Gastroesophageal sphincter (tissue), 4 donors: ENCODE data around the gene MTX1. TPM values are rescaled to one million over a fixed set of nuclear protein-coding genes. Genes with fewer than 3 reads are reported as not detected.

Experiments used
- ATAC-seq: fragments of 150-250 bp; one replicate; pipeline ENCODE4 v1.9.1; 2016; ENCODE audit warnings: mild to moderate bottlenecking, moderate library complexity
- H3K27ac ChIP-seq, 4 donors: fragments of 200-600 bp; sonication (generic) in 3 of 4; 1 replicate in 3 of 4; 2 replicates in 1 of 4; pipeline ENCODE4 v1.5.1; 2016 to 2019
- H3K27me3 ChIP-seq: fragments of 200-600 bp; sonication (generic); one replicate; pipeline ENCODE4 v1.5.1; 2019
- H3K36me3 ChIP-seq, 2 donors: fragments of 200-600 bp; sonication (generic); one replicate each; pipeline ENCODE4 v1.5.1; 2019; ENCODE audit warnings: control low read depth in 1 of 2
- H3K4me1 ChIP-seq, 3 donors: fragments of 200-600 bp; sonication (generic); 1 replicate in 2 of 3; 2 replicates in 1 of 3; pipeline ENCODE4 v1.5.1; 2016 to 2019; ENCODE audit warnings: control low read depth in 2 of 3
- H3K4me3 ChIP-seq, 2 donors: fragments of 200-600 bp; sonication (generic); one replicate each; pipeline ENCODE4 v1.5.1; 2019; ENCODE audit warnings: mild to moderate bottlenecking in 1 of 2, moderate library complexity in 1 of 2
- H3K9me3 ChIP-seq, 3 donors: fragments of 200-600 bp; sonication (generic); one replicate each; pipeline ENCODE4 v1.5.1; 2017 to 2019; ENCODE audit warnings: control low read depth in 2 of 3
- CTCF ChIP-seq, 4 experiments: fragments of 200-600 bp in 2 of 4; fragments of 450-650 bp in 2 of 4; sonication (generic) in 1 of 4; IDR thresholded peaks; one replicate each; pipeline ENCODE4 v1.5.1; 2017 to 2019; ENCODE audit warnings: antibody characterized with exemption in 4 of 4, mild to moderate bottlenecking in 2 of 4, moderate library complexity in 2 of 4
- EP300 ChIP-seq: sonication (generic); formaldehyde crosslinking; IDR thresholded peaks from one replicate; pipeline ENCODE4 v1.6.1; 2017; ENCODE audit warnings: antibody characterized with exemption, mild to moderate bottlenecking
- POLR2A ChIP-seq, 2 donors: fragments of 450-650 bp; IDR thresholded peaks; one replicate each; pipeline ENCODE4 v1.6.1; 2017; ENCODE audit warnings: antibody characterized with exemption in 2 of 2, mild to moderate bottlenecking in 2 of 2, moderate library complexity in 1 of 2
- POLR2AphosphoS5 ChIP-seq: sonication (generic); formaldehyde crosslinking; IDR thresholded peaks from one replicate; pipeline ENCODE4 v1.6.1; 2017; ENCODE audit warnings: antibody characterized with exemption
- WGBS, 2 donors: methylation state at CpG; one replicate each; pipeline ENCODE4 v1.1.5; 2018; ENCODE audit warnings: low coverage in 1 of 2; 5-methylcytosine and 5-hydroxymethylcytosine counted together
- total RNA-seq, 4 donors: library from RNA; depleted of rRNA; stranded (reverse); fragments of >200 nt; gene quantifications; one replicate each; pipeline ENCODE4 v1.1.0, GENCODE V29; 2016

MTX1 gene
- total RNA-seq, 4 donors from 2014 or later: 28.3 to 36.0 (median 32.6) TPM

- WGBS, 2 donors: 80% methylated on average over 4 of the region's 5 CpGs; no CpG with 5 or more reads in 1 of the 2 donors
- Histone ChIP-seq H3K4me1 (peaks cover 2 to 33% (median 11%) of the 10 kb centered on the region in 3 donors), H3K4me3 (no peak overlapping the region), H3K9me3 (no peaks in the 10 kb centered on the region), H3K27me3 (no peaks in the 10 kb centered on the region), H3K27ac (no peak overlapping the region), H3K36me3 (peaks cover 0 to 48% of the 10 kb centered on the region in 2 donors)
- no peak for ATAC-seq
- TF ChIP-seq CTCF (IDR thresholded peaks at IDR 0.05): no peak
Measured at GRCh38 chr1:155236451-155236850, 28.0 kb downstream of the MTX1 start.

DNA sequence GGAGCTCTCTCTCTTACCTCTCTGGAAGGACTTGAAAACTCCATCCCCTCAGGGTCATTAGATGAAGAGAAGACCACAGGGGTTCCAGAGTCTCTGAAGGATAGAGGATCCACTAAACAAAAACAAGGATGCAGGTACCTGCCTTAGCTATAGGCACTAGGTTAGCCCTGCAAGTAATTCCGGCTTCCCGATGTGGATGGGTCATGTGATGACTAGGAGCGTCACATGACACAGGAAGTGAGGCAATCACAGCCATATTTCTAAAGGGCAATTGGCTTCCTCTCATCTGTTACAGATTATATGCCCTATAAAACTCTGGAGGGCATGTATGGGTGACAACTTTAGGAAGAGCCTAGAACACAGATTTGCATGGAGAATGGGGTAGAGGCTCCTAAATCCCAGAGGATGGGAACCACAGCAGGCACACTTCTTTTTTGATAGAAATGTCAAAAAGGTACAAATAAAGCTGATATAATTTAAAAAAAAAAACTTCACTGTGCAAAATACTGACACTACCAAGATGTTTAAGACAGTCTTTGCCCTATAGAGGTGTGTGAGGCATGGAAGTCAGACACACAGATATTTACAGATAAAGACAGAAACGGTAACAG lies 32.7 kb downstream of the MTX1 start:
- 14 to 19% methylated on average over 4 of the region's 4 CpGs for WGBS, 2 donors
- Histone ChIP-seq H3K36me3 (peaks cover 0 to 38% of the 10 kb centered on the region in 2 donors), H3K4me1 (peaks cover 0 to 54% (median 15%) of the 10 kb centered on the region in 3 donors), H3K27ac (peak overlapping the region in 2 of 4 donors; percentile 45 to 89), H3K27me3 (no peaks in the 10 kb centered on the region), H3K9me3 (no peaks in the 10 kb centered on the region), H3K4me3 (peak overlapping the region; percentile 30 to 45)
- ATAC-seq: no peak
- no peak for TF ChIP-seq CTCF (IDR thresholded peaks at IDR 0.05)
- no peak for TF ChIP-seq POLR2AphosphoS5
- TF ChIP-seq POLR2A (IDR thresholded peaks at IDR 0.05): no peak
- TF ChIP-seq EP300: no peak

GRCh38 chr1:155241841-155242264 lies 33.4 kb downstream of the MTX1 start:
- H3K27me3 ChIP-seq: no peaks in the 10 kb centered on the region
- no peak overlapping the region for H3K4me3 ChIP-seq
- peaks cover 0 to 32% of the 10 kb centered on the region in 2 donors for H3K36me3 ChIP-seq
- TF ChIP-seq POLR2AphosphoS5 (no peak), CTCF (IDR thresholded peaks at IDR 0.05) (no peak), EP300 (no peak), POLR2A (IDR thresholded peaks at IDR 0.05) (no peak)
- WGBS, 2 donors: 0 to 58% methylated on average over 1 to 4 of the region's 4 CpGs
- H3K9me3 ChIP-seq: no peaks in the 10 kb centered on the region
- H3K4me1 ChIP-seq: peaks cover 0 to 54% (median 15%) of the 10 kb centered on the region in 3 donors
- no peak for ATAC-seq
- peak overlapping the region in 2 of 4 donors; percentile 4 to 89 for H3K27ac ChIP-seq

GRCh38 chr1:155242805-155243358 lies 34.4 kb downstream of the MTX1 start:
- TF ChIP-seq EP300: no peak
- no peak for TF ChIP-seq POLR2AphosphoS5
- TF ChIP-seq POLR2A (IDR thresholded peaks at IDR 0.05): no peak
- WGBS, 2 donors: 45 to 71% methylated on average over 2 of the region's 3 CpGs
- peaks cover 0 to 54% (median 15%) of the 10 kb centered on the region in 3 donors for H3K4me1 ChIP-seq
- H3K9me3 ChIP-seq: no peaks in the 10 kb centered on the region
- no peak for ATAC-seq
- H3K27ac ChIP-seq: peak overlapping the region; percentile 84 to 90 (median 88)
- H3K4me3 ChIP-seq: no peak overlapping the region
- H3K27me3 ChIP-seq: no peaks in the 10 kb centered on the region
- H3K36me3 ChIP-seq: peaks cover 0 to 32% of the 10 kb centered on the region in 2 donors

GRCh38 chr1:155244368-155245162 lies 36.1 kb downstream of the MTX1 start:
- Histone ChIP-seq H3K27me3 (no peaks in the 10 kb centered on the region), H3K4me3 (peak overlapping the region; percentile 49 to 55), H3K9me3 (no peaks in the 10 kb centered on the region), H3K36me3 (peaks cover 0 to 28% of the 10 kb centered on the region in 2 donors), H3K4me1 (peaks cover 0 to 54% (median 15%) of the 10 kb centered on the region in 3 donors), H3K27ac (peak overlapping the region; percentile 84 to 90 (median 88))
- TF ChIP-seq POLR2AphosphoS5 (peak; percentile 94), POLR2A (IDR thresholded peaks at IDR 0.05) (peak; percentile 71 to 92), EP300 (no peak), CTCF (IDR thresholded peaks at IDR 0.05) (peak in 3 of 4 experiments; percentile 29 to 94 (median 73))
- ATAC-seq: peak; percentile 96
- WGBS, 2 donors: 0 to 1% methylated on average over 23 to 49 of the region's 53 CpGs
